Measurements from ENCODE around the gene FRAT1.
A peak's percentile ranks its signal among the peaks of the same experiment; 100 is the strongest.

FRAT1 gene

GRCh38 chr10:97302088-97302791 lies 16.8 kb upstream of the FRAT1 start (continued):
- TF ChIP-seq ZNF645 (tag by site-specific recombination; IDR thresholded peaks at IDR 0.05) (no peak), ZNF274 (IDR thresholded peaks at IDR 0.05; ENCODE audit: low read length) (no peak), ZNF274 (tag by site-specific recombination; IDR thresholded peaks at IDR 0.05; ENCODE audit: borderline replicate concordance) (no peak), ZNF785 (tag by site-specific recombination; IDR thresholded peaks at IDR 0.05) (no peak), ZNF280D (tag by site-specific recombination; IDR thresholded peaks at IDR 0.05) (no peak), ZBTB48 (tag by site-specific recombination; IDR thresholded peaks at IDR 0.05) (no peak)

GRCh38 chr10:97307441-97307840 lies 11.6 kb upstream of the FRAT1 start:
- ChIA-PET CTCF (no interaction called here), POLR2A (interaction anchor here (0.7 kb wide), 1 partner anchor 21 kb away, joined by 3 read pairs; no protein-coding TSS in a partner anchor)
- TF ChIP-seq YY2 (tag by site-specific recombination; IDR thresholded peaks at IDR 0.05), result no peak
- peak; percentile 90 for TF ChIP-seq ZNF449 (tag by site-specific recombination; IDR thresholded peaks at IDR 0.05)
- TF ChIP-seq EGR2 (tag by site-specific recombination; IDR thresholded peaks at IDR 0.05; ENCODE audit: low read depth), result peak; percentile 84
- TF ChIP-seq ZNF24 (tag by site-specific recombination; IDR thresholded peaks at IDR 0.05), result no peak
- TF ChIP-seq HOXA7 (CRISPR knock-in tag; IDR thresholded peaks at IDR 0.05; ENCODE audit: borderline replicate concordance), result no peak
- TF ChIP-seq ZFHX2 (tag by site-specific recombination; conservative IDR thresholded peaks at IDR 0.05), result peak; percentile 89
- no peak for TF ChIP-seq ZNF223 (tag by site-specific recombination; IDR thresholded peaks at IDR 0.05)
- TF ChIP-seq ZSCAN4 (tag by site-specific recombination; IDR thresholded peaks at IDR 0.05), result no peak
- no peak for TF ChIP-seq TSHZ1 (tag by site-specific recombination; IDR thresholded peaks at IDR 0.05; ENCODE audit: borderline replicate concordance)
- TF ChIP-seq PRDM10 (tag by site-specific recombination; IDR thresholded peaks at IDR 0.05), result peak; percentile 92
- 0 out of 2 replicates have a peak, but pooled peaks have one; percentile 12 for TF ChIP-seq ZBTB17 (tag by site-specific recombination; IDR thresholded peaks at IDR 0.05)

More at GRCh38 chr10:97307441-97307840, 11.6 kb upstream of the FRAT1 start:
- Histone ChIP-seq H3K27ac (ENCODE audit: extremely low read depth, low read depth, low read length) (no peak overlapping the region), H3K9me3 (ENCODE audit: control insufficient read depth, insufficient read depth, low read depth, low read length) (no peaks in the 10 kb centered on the region), H3K4me3 (ENCODE audit: low read depth, low read length) (no peak overlapping the region), H3K4me1 (ENCODE audit: control insufficient read depth, insufficient read depth, low read length) (no peaks in the 10 kb centered on the region), H3K36me3 (ENCODE audit: control insufficient read depth in 2 of 2, insufficient read depth in 1 of 2, low read length in 2 of 2) (no peaks in the 10 kb centered on the region)
